Measurements from ENCODE around the gene ALOX15B.

DNA sequence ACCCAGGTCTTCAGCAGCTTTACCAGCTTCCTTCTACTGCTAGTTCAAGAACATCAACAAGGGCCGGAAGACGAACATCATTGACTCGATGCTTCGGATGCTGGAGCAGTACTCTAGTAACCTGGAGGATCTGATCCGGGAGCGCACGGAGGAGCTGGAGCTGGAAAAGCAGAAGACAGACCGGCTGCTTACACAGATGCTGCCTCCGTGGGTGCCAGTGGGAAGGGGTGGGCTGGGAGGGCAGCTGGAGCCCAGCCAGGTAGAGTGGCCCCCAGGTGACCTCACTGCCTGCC lies 24.4 kb upstream of the ALOX15B start:
- TF ChIP-seq CTCF (IDR thresholded peaks at IDR 0.05; ENCODE audit: low read length) (no peak), EZH2phosphoT487 (IDR thresholded peaks at IDR 0.05; ENCODE audit: low read length) (no peak)
